A549 (cell line): ENCODE data around the gene ABCB9. TPM values are rescaled to one million over a fixed set of nuclear protein-coding genes. Genes with fewer than 3 reads are reported as not detected.

Experiments used
- ATAC-seq, 2 experiments: fragments of 200-7000 bp in 1 of 2; fragments of >200 bp in 1 of 2; cut with Nextera tagmentation in 1 of 2; cut with Tn5 transposase in 1 of 2; 3 replicates each; pipeline versions ENCODE4 v1.8.0 to v1.9.1; 2018 to 2020; ENCODE audit warnings: mild to moderate bottlenecking in 1 of 2, moderate library complexity in 1 of 2
- CTCF ChIA-PET: fragments of 300-600 bp; sonication (Branson Sonifier 250); formaldehyde crosslinking; extraction: SDS; loops from one replicate; lab custom pipeline; 2021; ENCODE audit warnings: antibody characterized with exemption, inconsistent platforms; lab: Yijun Ruan, JAX
- POLR2A ChIA-PET: fragments of 350-600 bp; formaldehyde crosslinking; extraction: SDS; loops from one replicate; lab custom pipeline; 2021; ENCODE audit warnings: antibody characterized with exemption, inconsistent platforms; lab: Yijun Ruan, JAX
- DNase-seq, 2 experiments: peaks; one replicate each; pipeline versions ENCODE4 v3.0.0 to v3.0.0-alpha.2; 2011 to 2016; ENCODE audit warnings: low read depth in 1 of 2, low spot score in 1 of 2
- FAIRE-seq: peaks from 2 replicates; lab custom pipeline; 2011; peaks lifted over from hg19 to GRCh38; lab: Jason Lieb, UNC
- H3K27ac ChIP-seq, 2 experiments: fragments of >200 bp; sonication (Bioruptor Twin); formaldehyde crosslinking; 3 replicates each; pipeline ENCODE4 v1.5.1; 2016 to 2017
- H3K4me1 ChIP-seq: fragments of >200 bp; sonication (Bioruptor Twin); formaldehyde crosslinking; 3 replicates; pipeline ENCODE4 v1.6.1; 2016
- H3K4me2 ChIP-seq: fragments of >200 bp; sonication (Bioruptor Twin); formaldehyde crosslinking; 3 replicates; pipeline ENCODE4 v1.6.1; 2016
- H3K4me3 ChIP-seq: fragments of >200 bp; sonication (Bioruptor Twin); formaldehyde crosslinking; 3 replicates; pipeline ENCODE4 v1.5.1; 2016
- H3K9me3 ChIP-seq: fragments of >200 bp; sonication (Bioruptor Twin); formaldehyde crosslinking; 3 replicates; pipeline ENCODE4 v1.6.1; 2016
- BCL3 ChIP-seq: fragments of >200 bp; sonication (Bioruptor Twin); formaldehyde crosslinking; IDR thresholded peaks from 3 replicates; pipeline ENCODE4 v1.6.1; 2016
- BHLHE40 ChIP-seq: IDR thresholded peaks from 2 replicates; pipeline ENCODE4 v1.6.1; 2012; ENCODE audit warnings: low read depth, low read length, inconsistent platforms
- CBX8 ChIP-seq: fragments of 200-600 bp; sonication (generic); IDR thresholded peaks from 2 replicates; pipeline ENCODE4 v1.6.1; 2016
- CHD2 ChIP-seq: fragments of 150-350 bp; IDR thresholded peaks from 2 replicates; pipeline ENCODE4 v1.6.1; 2014; ENCODE audit warnings: low read length; ENCODE audit not compliant: partially characterized antibody
- EP300 ChIP-seq, 2 experiments: fragments of >200 bp; sonication (Bioruptor Twin); formaldehyde crosslinking; IDR thresholded peaks; 2 replicates in 1 of 2; 3 replicates in 1 of 2; pipeline ENCODE4 v1.6.1; 2016 to 2017
- ESRRA ChIP-seq: fragments of 150-350 bp; IDR thresholded peaks from 2 replicates; pipeline ENCODE4 v1.6.1; 2014; ENCODE audit warnings: mild to moderate bottlenecking, low read length, borderline replicate concordance
- FOSL2 ChIP-seq, 2 experiments: fragments of 450-650 bp in 1 of 2; fragments of >200 bp in 1 of 2; sonication (Bioruptor Twin) in 1 of 2; formaldehyde crosslinking; IDR thresholded peaks; 2 replicates each; pipeline versions ENCODE4 v1.5.0 to v1.6.1; 2016 to 2020; ENCODE audit warnings: mild to moderate bottlenecking in 1 of 2, moderate library complexity in 1 of 2
- HEYL ChIP-seq: fragments of 250-450 bp; sonication (Bioruptor Pico); IDR thresholded peaks from 2 replicates; pipeline ENCODE4 v1.8.0; 2021; ENCODE audit warnings: mild to moderate bottlenecking, moderate library complexity
- HMGXB4 ChIP-seq: fragments of 250-450 bp; sonication (Bioruptor Pico); IDR thresholded peaks from 2 replicates; pipeline ENCODE4 v1.5.0; 2021; ENCODE audit warnings: mild to moderate bottlenecking, moderate library complexity, borderline replicate concordance
- HOXB5 ChIP-seq: fragments of 250-450 bp; sonication (Bioruptor Pico); IDR thresholded peaks from 2 replicates; pipeline ENCODE4 v1.5.0; 2020; ENCODE audit warnings: mild to moderate bottlenecking, moderate library complexity
- JUN ChIP-seq, 2 experiments: fragments of >200 bp; sonication (Bioruptor Twin); formaldehyde crosslinking; IDR thresholded peaks; 2 replicates in 1 of 2; 3 replicates in 1 of 2; pipeline ENCODE4 v1.6.1; 2016 to 2017
- JUNB ChIP-seq: fragments of >200 bp; sonication (Bioruptor Twin); formaldehyde crosslinking; IDR thresholded peaks from 2 replicates; pipeline ENCODE4 v1.6.1; 2016
- KDM5A ChIP-seq: fragments of 200-600 bp; sonication (generic); IDR thresholded peaks from 2 replicates; pipeline ENCODE4 v1.6.1; 2016; ENCODE audit warnings: antibody characterized with exemption, mild to moderate bottlenecking
- MAFK ChIP-seq: fragments of 450-650 bp; IDR thresholded peaks from 2 replicates; pipeline ENCODE4 v1.6.1; 2014; ENCODE audit not compliant: partially characterized antibody
- MYC ChIP-seq: IDR thresholded peaks from 2 replicates; pipeline ENCODE4 v1.6.1; 2012; ENCODE audit warnings: mild to moderate bottlenecking, inconsistent platforms, low read length, improper control_type of control experiment, borderline replicate concordance
- NPAS2 ChIP-seq: fragments of 250-450 bp; sonication (Bioruptor Pico); IDR thresholded peaks from 2 replicates; pipeline ENCODE4 v1.8.0; 2022; ENCODE audit warnings: mild to moderate bottlenecking, moderate library complexity, borderline replicate concordance
- PHF8 ChIP-seq: fragments of 200-600 bp; sonication (generic); IDR thresholded peaks from 2 replicates; pipeline ENCODE4 v1.6.1; 2016; ENCODE audit warnings: low read depth, mild to moderate bottlenecking, antibody characterized with exemption, moderate library complexity, borderline replicate concordance
- RAD21 ChIP-seq, 2 experiments: fragments of >200 bp in 1 of 2; sonication (Bioruptor Twin) in 1 of 2; formaldehyde crosslinking in 1 of 2; IDR thresholded peaks in 1 of 2; conservative IDR thresholded peaks in 1 of 2; 2 replicates in 1 of 2; 3 replicates in 1 of 2; pipeline ENCODE4 v1.6.1; 2012 to 2018; ENCODE audit warnings: inconsistent platforms in 1 of 2
- RFX5 ChIP-seq: fragments of 450-650 bp; IDR thresholded peaks from 2 replicates; pipeline ENCODE4 v1.7.1; 2014; ENCODE audit warnings: antibody characterized with exemption, mild to moderate bottlenecking, moderate library complexity
- SMC3 ChIP-seq: fragments of >200 bp; sonication (Bioruptor Twin); formaldehyde crosslinking; IDR thresholded peaks from 3 replicates; pipeline ENCODE4 v1.6.1; 2018; ENCODE audit warnings: inconsistent platforms
- SREBF2 ChIP-seq: fragments of 450-650 bp; IDR thresholded peaks from 2 replicates; pipeline ENCODE4 v1.6.1; 2014; ENCODE audit warnings: mild to moderate bottlenecking, moderate library complexity
- TP53 ChIP-seq: fragments of 250-450 bp; sonication (Bioruptor Pico); IDR thresholded peaks from 2 replicates; pipeline ENCODE4 v1.5.0; 2021; ENCODE audit warnings: mild to moderate bottlenecking, moderate library complexity
- ZFP36 ChIP-seq: fragments of 450-650 bp; IDR thresholded peaks from 2 replicates; pipeline ENCODE4 v1.6.1; 2014; ENCODE audit warnings: borderline replicate concordance; ENCODE audit not compliant: partially characterized antibody
- ZSCAN20 ChIP-seq: fragments of 250-450 bp; sonication (Bioruptor Pico); IDR thresholded peaks from 2 replicates; pipeline ENCODE4 v1.8.0; 2022; ENCODE audit warnings: mild to moderate bottlenecking, moderate library complexity
- WGBS: methylation state at CpG from one replicate; pipeline ENCODE4 v1.1.6; 2017; ENCODE audit errors: missing lambda C conversion rate; 5-methylcytosine and 5-hydroxymethylcytosine counted together
- polyA plus RNA-seq, 4 experiments: library from polyadenylated mRNA; depleted of rRNA in 3 of 4; stranded (reverse); fragments of >200 nt; fragmentation: RNase III in 1 of 4; extraction: RNeasy Plus Mini Kit Qiagen cat#74134 plus additional on column Dnase treatment in 1 of 4; gene quantifications; 2 replicates in 3 of 4; 3 replicates in 1 of 4; pipeline ENCODE4 v1.2.3, GENCODE V29; 2011 to 2017
- TF ChIP-seq, protein P1 (sequence below): fragments of 250-450 bp; sonication (Bioruptor Pico); IDR thresholded peaks from 2 replicates; pipeline ENCODE4 v1.5.0; 2020; ENCODE audit warnings: low read depth, mild to moderate bottlenecking, moderate library complexity

The ABCB9 gene
- polyA plus RNA-seq, 2 of the 4 experiments (the other 2 are of a cell fraction): 2.7 to 5.0 TPM

- Histone ChIP-seq H3K27ac (no peak overlapping the region), H3K4me2 (no peak overlapping the region), H3K4me3 (no peak overlapping the region), H3K4me1 (0 out of 3 replicates have a peak, but pooled peaks cover 3% of the 10 kb centered on the region), H3K9me3 (no peaks in the 10 kb centered on the region)
- 86% methylated on average over 18 of the region's 23 CpGs for WGBS
- no peak for DNase-seq
- ATAC-seq: peak; percentile 14 to 26; a peak in 2 of 6 replicates
- ChIA-PET CTCF (interaction anchor here (1.0 to 3.0 kb wide), 5 partner anchors 10 to 136 kb away, joined by 3 to 10 read pairs (median 4); no protein-coding TSS in a partner anchor), POLR2A (no interaction called here)
- TF ChIP-seq BCL3 (no peak), MYC (no peak), NPAS2 (CRISPR knock-in tag) (no peak), JUNB (no peak), TP53 (CRISPR knock-in tag) (no peak), PHF8 (no peak), ESRRA (no peak)
- FAIRE-seq: no peak
Measured at GRCh38 chr12:122929812-122930211, 36.5 kb downstream of the ABCB9 start.

- POLR2A ChIA-PET: no interaction called here
- Histone ChIP-seq H3K4me3 (no peak overlapping the region), H3K4me2 (no peak overlapping the region), H3K9me3 (no peaks in the 10 kb centered on the region)
- DNase-seq: no peak
- 94% methylated on average over 14 of the region's 14 CpGs for WGBS
- no peak for ATAC-seq
- FAIRE-seq: no peak
- TF ChIP-seq MAFK: no peak
- no peak for TF ChIP-seq CBX8
- TF ChIP-seq HEYL (CRISPR knock-in tag): no peak
- no peak for TF ChIP-seq KDM5A
- TF ChIP-seq, all 56 proteins: peak for 0
- no peak overlapping the region for H3K27ac ChIP-seq
- CTCF ChIA-PET: interaction anchor here (1.7 kb wide), 1 partner anchor 64 kb away, joined by 4 read pairs; no protein-coding TSS in a partner anchor
- H3K4me1 ChIP-seq: 0 out of 3 replicates have a peak, but pooled peaks cover 3% of the 10 kb centered on the region
Measured at GRCh38 chr12:122929148-122929538, 37.1 kb downstream of the ABCB9 start.

- TF ChIP-seq RAD21 (conservative IDR thresholded peaks at IDR 0.05 in 1 of 2, IDR thresholded peaks at IDR 0.05 in 1 of 2) (no peak), ZSCAN20 (CRISPR knock-in tag) (no peak), MYC (no peak), JUN (IDR thresholded peaks at IDR 0.05) (no peak), SMC3 (no peak), HOXB5 (CRISPR knock-in tag) (no peak), EP300 (IDR thresholded peaks at IDR 0.05) (no peak), NPAS2 (CRISPR knock-in tag) (no peak), HMGXB4 (CRISPR knock-in tag) (no peak), SREBF2 (no peak), CHD2 (no peak), ZFP36 (no peak), FOSL2 (IDR thresholded peaks at IDR 0.05) (no peak), FOSL2 (CRISPR knock-in tag; IDR thresholded peaks at IDR 0.05) (no peak), RFX5 (no peak), MAFK (no peak), BHLHE40 (no peak)
- TF ChIP-seq, protein P1, sequence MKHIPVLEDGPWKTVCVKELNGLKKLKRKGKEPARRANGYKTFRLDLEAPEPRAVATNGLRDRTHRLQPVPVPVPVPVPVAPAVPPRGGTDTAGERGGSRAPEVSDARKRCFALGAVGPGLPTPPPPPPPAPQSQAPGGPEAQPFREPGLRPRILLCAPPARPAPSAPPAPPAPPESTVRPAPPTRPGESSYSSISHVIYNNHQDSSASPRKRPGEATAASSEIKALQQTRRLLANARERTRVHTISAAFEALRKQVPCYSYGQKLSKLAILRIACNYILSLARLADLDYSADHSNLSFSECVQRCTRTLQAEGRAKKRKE: no peak
- DNase-seq (no peak), ATAC-seq (no peak), FAIRE-seq (no peak)
- CTCF ChIA-PET: interaction anchor here (0.6 to 1.7 kb wide), 3 partner anchors 24 to 312 kb away, joined by 3 to 7 read pairs (median 7); no protein-coding TSS in a partner anchor
- Histone ChIP-seq H3K9me3 (no peaks in the 10 kb centered on the region), H3K27ac (no peak overlapping the region), H3K4me2 (no peak overlapping the region), H3K4me3 (no peak overlapping the region), H3K4me1 (0 out of 3 replicates have a peak, but pooled peaks cover 3% of the 10 kb centered on the region)
- POLR2A ChIA-PET: no interaction called here
- 85% methylated on average over 12 of the region's 12 CpGs for WGBS
Measured at GRCh38 chr12:122928404-122929147, 37.7 kb downstream of the ABCB9 start.
